Activated naive CD8-positive, alpha-beta T cell (primary cell): ENCODE data around the gene AWAT2.

Experiments used
- H3K27ac Mint-ChIP-seq: one replicate; pipeline ENCODE4 v1.8.0; 2021; ENCODE audit warnings: mixed read lengths
- H3K27me3 Mint-ChIP-seq: one replicate; pipeline ENCODE4 v1.8.0; 2021; ENCODE audit warnings: mixed read lengths
- H3K36me3 Mint-ChIP-seq: one replicate; pipeline ENCODE4 v1.8.0; 2021; ENCODE audit warnings: mixed read lengths
- H3K4me1 Mint-ChIP-seq: one replicate; pipeline ENCODE4 v1.8.0; 2021; ENCODE audit warnings: low read depth, mixed read lengths
- H3K4me3 Mint-ChIP-seq: one replicate; pipeline ENCODE4 v1.8.0; 2021; ENCODE audit warnings: mild to moderate bottlenecking, mixed read lengths
- H3K9me3 Mint-ChIP-seq: one replicate; pipeline ENCODE4 v1.8.0; 2021; ENCODE audit warnings: low read depth, mixed read lengths

Gene AWAT2

DNA sequence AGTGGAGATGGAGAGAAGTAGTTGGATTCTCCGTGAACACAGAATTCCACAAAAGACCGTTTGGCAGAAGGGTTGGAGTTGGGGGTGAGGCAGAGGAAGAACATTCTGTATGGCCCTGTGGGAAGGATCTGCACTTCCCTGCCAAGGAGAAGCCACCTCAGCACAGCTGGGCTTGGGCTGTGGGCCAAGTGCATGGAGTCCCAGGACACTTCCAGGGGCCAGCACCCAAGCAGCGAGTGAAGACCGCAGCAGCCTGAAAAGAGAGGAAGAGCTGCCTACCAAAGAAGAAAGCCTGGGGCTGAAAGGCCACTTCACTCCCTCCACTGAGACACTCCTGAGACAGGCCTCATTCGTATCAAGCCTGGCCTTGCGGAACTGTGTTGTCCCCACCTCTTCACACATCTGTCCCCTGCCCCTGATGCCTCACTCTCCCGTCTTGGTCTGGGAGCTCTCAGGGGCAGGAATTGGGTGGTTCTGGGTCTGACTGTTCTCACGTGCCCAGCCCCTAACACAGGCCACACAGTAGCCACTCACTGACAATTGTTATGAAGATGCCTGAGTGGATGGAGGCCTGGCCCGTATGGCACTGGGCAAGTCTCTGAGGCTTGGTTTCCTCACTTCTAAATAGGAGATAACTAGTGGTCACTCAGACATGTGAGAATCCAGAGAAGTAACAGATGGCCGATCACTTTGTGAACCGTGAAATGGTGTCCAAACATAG, 3.3 kb upstream of the AWAT2 start:
- H3K4me1 Mint-ChIP-seq, result no peaks in the 10 kb centered on the region
- no peak overlapping the region for H3K27ac Mint-ChIP-seq
- no peaks in the 10 kb centered on the region for H3K27me3 Mint-ChIP-seq
- no peak overlapping the region for H3K4me3 Mint-ChIP-seq
- no peaks in the 10 kb centered on the region for H3K9me3 Mint-ChIP-seq
- H3K36me3 Mint-ChIP-seq, result no peaks in the 10 kb centered on the region

DNA sequence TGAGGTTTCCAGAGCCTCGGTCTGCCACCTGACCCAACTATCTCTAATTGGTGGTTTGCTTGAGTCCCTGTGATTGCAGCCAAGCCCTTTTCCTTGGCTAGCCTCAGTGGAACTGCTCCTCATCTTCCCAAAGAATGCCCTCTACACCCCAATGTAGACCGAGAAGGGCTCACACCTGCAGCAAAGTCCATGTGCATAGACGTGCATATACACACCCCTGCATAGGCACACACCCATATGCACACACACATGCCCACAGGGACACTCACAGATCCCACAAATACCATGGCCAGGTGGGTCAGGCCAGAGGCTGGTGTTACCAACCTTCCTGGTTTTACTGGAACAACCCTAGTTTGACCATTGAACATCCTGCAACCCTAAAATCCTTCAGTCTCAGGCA, 332 bp downstream of the AWAT2 start:
- H3K4me3 Mint-ChIP-seq, result no peak overlapping the region

GRCh38 chrX:70046978-70047377, 2.8 kb downstream of the AWAT2 start:
- Mint-ChIP-seq H3K4me3 (no peak overlapping the region), H3K27ac (no peak overlapping the region), H3K27me3 (no peaks in the 10 kb centered on the region), H3K4me1 (no peaks in the 10 kb centered on the region), H3K9me3 (no peaks in the 10 kb centered on the region), H3K36me3 (no peaks in the 10 kb centered on the region)

More for the DNA sequence above, 332 bp downstream of the AWAT2 start:
- H3K4me1 Mint-ChIP-seq, result no peaks in the 10 kb centered on the region
- no peaks in the 10 kb centered on the region for H3K9me3 Mint-ChIP-seq
- H3K27me3 Mint-ChIP-seq, result no peaks in the 10 kb centered on the region
- H3K36me3 Mint-ChIP-seq, result no peaks in the 10 kb centered on the region
- H3K27ac Mint-ChIP-seq, result no peak overlapping the region

- Mint-ChIP-seq H3K36me3 (no peaks in the 10 kb centered on the region), H3K27me3 (no peaks in the 10 kb centered on the region), H3K9me3 (no peaks in the 10 kb centered on the region), H3K27ac (no peak overlapping the region), H3K4me3 (no peak overlapping the region), H3K4me1 (no peaks in the 10 kb centered on the region)
These were observed 5.0 kb downstream of the AWAT2 start for GRCh38 chrX:70044541-70045245.

DNA sequence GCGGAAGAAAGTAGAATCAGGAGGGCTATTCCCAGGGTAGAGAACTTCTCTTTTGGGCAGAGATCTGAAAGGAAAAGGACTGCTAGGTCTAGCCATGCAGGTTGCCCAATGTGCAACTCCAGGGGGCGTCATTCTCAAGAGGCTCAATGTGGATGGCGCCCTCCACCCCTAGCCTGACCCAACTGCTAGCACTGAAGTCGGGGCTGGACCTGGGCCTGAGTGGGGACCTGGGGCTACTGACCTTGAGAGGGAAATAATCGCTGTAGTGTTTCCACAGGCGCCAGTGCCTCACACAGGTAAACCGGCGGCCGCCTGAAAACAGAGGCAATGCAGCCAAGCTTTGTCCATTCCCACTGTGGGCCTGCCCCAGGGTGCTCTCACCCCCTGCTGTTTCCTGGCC, 6.1 kb downstream of the AWAT2 start:
- no peak overlapping the region for H3K27ac Mint-ChIP-seq
- no peaks in the 10 kb centered on the region for H3K9me3 Mint-ChIP-seq

GRCh38 chrX:70042399-70043371, 7.1 kb downstream of the AWAT2 start:
- Mint-ChIP-seq H3K4me3 (no peak overlapping the region), H3K9me3 (no peaks in the 10 kb centered on the region), H3K36me3 (no peaks in the 10 kb centered on the region), H3K4me1 (no peaks in the 10 kb centered on the region), H3K27ac (no peak overlapping the region), H3K27me3 (no peaks in the 10 kb centered on the region)

More for the DNA sequence above, 6.1 kb downstream of the AWAT2 start:
- Mint-ChIP-seq H3K27me3 (no peaks in the 10 kb centered on the region), H3K36me3 (no peaks in the 10 kb centered on the region), H3K4me1 (no peaks in the 10 kb centered on the region), H3K4me3 (no peak overlapping the region)

DNA sequence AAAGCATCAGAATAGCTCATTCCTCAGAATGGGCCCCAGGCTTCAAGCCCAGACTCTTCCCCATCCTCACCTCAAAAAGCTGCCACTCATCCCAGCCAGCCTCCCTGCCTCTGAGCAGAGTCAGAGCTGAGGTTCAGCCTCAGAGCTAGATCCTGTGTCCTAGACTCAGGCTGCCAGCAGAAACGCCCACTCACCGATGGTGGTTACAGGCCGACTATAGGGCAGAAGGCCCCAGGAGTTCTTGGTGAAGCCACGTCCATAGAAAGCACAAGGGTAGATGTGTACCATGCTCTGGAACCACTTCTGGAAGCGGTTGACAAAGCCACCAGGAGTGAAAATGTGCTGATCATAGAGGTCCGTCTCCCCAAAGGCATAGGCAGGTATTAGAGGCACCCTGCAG, 7.7 kb downstream of the AWAT2 start:
- Mint-ChIP-seq H3K4me3 (no peak overlapping the region), H3K36me3 (no peaks in the 10 kb centered on the region), H3K27me3 (no peaks in the 10 kb centered on the region), H3K27ac (no peak overlapping the region), H3K9me3 (no peaks in the 10 kb centered on the region), H3K4me1 (no peaks in the 10 kb centered on the region)

GRCh38 chrX:70039758-70040157, 10.0 kb downstream of the AWAT2 start:
- Mint-ChIP-seq H3K9me3 (no peaks in the 10 kb centered on the region), H3K4me3 (no peak overlapping the region), H3K36me3 (no peaks in the 10 kb centered on the region), H3K27ac (no peak overlapping the region), H3K27me3 (no peaks in the 10 kb centered on the region), H3K4me1 (no peaks in the 10 kb centered on the region)

- no peak overlapping the region for H3K4me3 Mint-ChIP-seq
- no peaks in the 10 kb centered on the region for H3K9me3 Mint-ChIP-seq
- no peaks in the 10 kb centered on the region for H3K4me1 Mint-ChIP-seq
- no peak overlapping the region for H3K27ac Mint-ChIP-seq
- H3K27me3 Mint-ChIP-seq, result no peaks in the 10 kb centered on the region
- no peaks in the 10 kb centered on the region for H3K36me3 Mint-ChIP-seq
These were observed 10.8 kb downstream of the AWAT2 start for GRCh38 chrX:70038951-70039350.

GRCh38 chrX:70038515-70038914, 11.2 kb downstream of the AWAT2 start:
- Mint-ChIP-seq H3K9me3 (no peaks in the 10 kb centered on the region), H3K27ac (no peak overlapping the region), H3K4me1 (no peaks in the 10 kb centered on the region), H3K36me3 (no peaks in the 10 kb centered on the region), H3K27me3 (no peaks in the 10 kb centered on the region), H3K4me3 (no peak overlapping the region)

- Mint-ChIP-seq H3K9me3 (no peaks in the 10 kb centered on the region), H3K4me3 (no peak overlapping the region), H3K36me3 (no peaks in the 10 kb centered on the region), H3K4me1 (peaks cover 12% of the 10 kb centered on the region), H3K27ac (no peak overlapping the region), H3K27me3 (no peaks in the 10 kb centered on the region)
These were observed 15.1 kb downstream of the AWAT2 start for GRCh38 chrX:70034646-70035045.

GRCh38 chrX:70033348-70034051, 16.2 kb downstream of the AWAT2 start:
- peaks cover 15% of the 10 kb centered on the region for H3K4me1 Mint-ChIP-seq
- no peaks in the 10 kb centered on the region for H3K36me3 Mint-ChIP-seq
- H3K9me3 Mint-ChIP-seq, result no peaks in the 10 kb centered on the region
- no peak overlapping the region for H3K4me3 Mint-ChIP-seq
- no peak overlapping the region for H3K27ac Mint-ChIP-seq
- no peaks in the 10 kb centered on the region for H3K27me3 Mint-ChIP-seq

GRCh38 chrX:70032792-70033191, 16.9 kb downstream of the AWAT2 start:
- Mint-ChIP-seq H3K27me3 (no peaks in the 10 kb centered on the region), H3K36me3 (no peaks in the 10 kb centered on the region), H3K27ac (no peak overlapping the region), H3K9me3 (no peaks in the 10 kb centered on the region), H3K4me1 (peaks cover 15% of the 10 kb centered on the region), H3K4me3 (no peak overlapping the region)

GRCh38 chrX:70030301-70030767, 19.4 kb downstream of the AWAT2 start:
- Mint-ChIP-seq H3K36me3 (no peaks in the 10 kb centered on the region), H3K27ac (no peak overlapping the region), H3K9me3 (no peaks in the 10 kb centered on the region), H3K27me3 (no peaks in the 10 kb centered on the region), H3K4me3 (no peak overlapping the region), H3K4me1 (peaks cover 34% of the 10 kb centered on the region)
